ENCODE results near the gene IRS1. TPM values are rescaled to one million over a fixed set of nuclear protein-coding genes. Genes with fewer than 3 reads are reported as not detected.

Gene IRS1, protein sequence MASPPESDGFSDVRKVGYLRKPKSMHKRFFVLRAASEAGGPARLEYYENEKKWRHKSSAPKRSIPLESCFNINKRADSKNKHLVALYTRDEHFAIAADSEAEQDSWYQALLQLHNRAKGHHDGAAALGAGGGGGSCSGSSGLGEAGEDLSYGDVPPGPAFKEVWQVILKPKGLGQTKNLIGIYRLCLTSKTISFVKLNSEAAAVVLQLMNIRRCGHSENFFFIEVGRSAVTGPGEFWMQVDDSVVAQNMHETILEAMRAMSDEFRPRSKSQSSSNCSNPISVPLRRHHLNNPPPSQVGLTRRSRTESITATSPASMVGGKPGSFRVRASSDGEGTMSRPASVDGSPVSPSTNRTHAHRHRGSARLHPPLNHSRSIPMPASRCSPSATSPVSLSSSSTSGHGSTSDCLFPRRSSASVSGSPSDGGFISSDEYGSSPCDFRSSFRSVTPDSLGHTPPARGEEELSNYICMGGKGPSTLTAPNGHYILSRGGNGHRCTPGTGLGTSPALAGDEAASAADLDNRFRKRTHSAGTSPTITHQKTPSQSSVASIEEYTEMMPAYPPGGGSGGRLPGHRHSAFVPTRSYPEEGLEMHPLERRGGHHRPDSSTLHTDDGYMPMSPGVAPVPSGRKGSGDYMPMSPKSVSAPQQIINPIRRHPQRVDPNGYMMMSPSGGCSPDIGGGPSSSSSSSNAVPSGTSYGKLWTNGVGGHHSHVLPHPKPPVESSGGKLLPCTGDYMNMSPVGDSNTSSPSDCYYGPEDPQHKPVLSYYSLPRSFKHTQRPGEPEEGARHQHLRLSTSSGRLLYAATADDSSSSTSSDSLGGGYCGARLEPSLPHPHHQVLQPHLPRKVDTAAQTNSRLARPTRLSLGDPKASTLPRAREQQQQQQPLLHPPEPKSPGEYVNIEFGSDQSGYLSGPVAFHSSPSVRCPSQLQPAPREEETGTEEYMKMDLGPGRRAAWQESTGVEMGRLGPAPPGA (N-terminal part only)
- 11.5 to 17.0 TPM (median 15.6 TPM) in 5 replicates for total RNA-seq (2022; extraction: Qiagen RNA extraction)

GRCh38 chr2:226799211-226799975 is at the start of gene IRS1:
Gene IRS1 (minus strand): TSS chr2:226799820. CDS start chr2:226798738, 1,082 bp downstream.

DNA sequence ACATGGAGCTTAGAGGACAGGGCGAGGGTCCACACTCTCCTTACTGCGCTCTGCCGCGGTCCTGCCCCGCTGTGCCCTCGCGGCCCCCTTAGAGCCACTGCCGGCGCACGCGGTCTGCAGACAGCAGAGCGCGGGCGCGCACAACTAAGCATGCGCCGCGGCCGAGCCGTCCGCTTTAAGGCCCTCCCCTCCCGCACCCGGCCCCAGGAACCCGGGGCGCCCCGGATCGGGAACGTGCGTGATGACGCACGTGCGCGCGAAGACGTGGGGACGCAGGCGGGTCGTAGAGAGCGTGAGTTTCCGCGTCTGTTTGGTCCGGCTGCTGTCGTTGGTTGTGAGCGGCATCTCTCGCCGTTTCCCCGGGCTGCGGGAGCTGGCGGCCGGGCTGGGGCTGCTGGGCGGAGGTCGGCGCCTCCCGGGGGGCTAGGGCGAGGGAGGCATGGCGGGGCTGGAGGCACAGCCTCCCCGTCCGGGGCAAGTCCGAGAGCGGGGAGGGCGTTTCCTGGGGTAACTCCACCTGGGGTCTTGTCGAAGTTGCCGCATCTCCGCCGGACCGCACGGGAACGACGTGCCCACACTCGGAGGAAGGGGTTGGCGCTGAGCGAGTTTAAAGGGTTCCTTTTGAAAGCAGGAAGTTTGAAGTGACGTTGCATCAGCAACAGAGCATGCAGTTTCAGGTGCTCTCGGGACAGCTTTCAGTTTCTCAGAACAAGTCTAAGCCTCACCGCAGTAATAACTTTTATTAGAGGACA is 36.4 kb upstream of the IRS1 start, which contains the start of gene RHBDD1:
TSS of gene RHBDD1 (plus strand) at position 259 of the 752 bp plus-strand sequence. CDS start 28,640 bp downstream, outside the sequence.

Other genes starting within 250 kb of the IRS1 start
- gene RHBDD1, start 36.2 kb upstream of the IRS1 start, total RNA-seq (2022; extraction: Qiagen RNA extraction) = 7.1 to 9.7 TPM (median 9.0 TPM) in 5 replicates

All from A549 treated with Mapracorat at 1 μM for 4 hours (cell line).